Frontal cortex (tissue), 4 donors: ENCODE data around the gene HSD11B1. TPM values are rescaled to one million over a fixed set of nuclear protein-coding genes. Genes with fewer than 3 reads are reported as not detected.

ENCODE experiments used
- DNase-seq, 2 donors: peaks; one replicate each; pipeline ENCODE4 v3.0.0; 2012; ENCODE audit warnings: low spot score in 2 of 2
- FAIRE-seq: peaks from 2 replicates; lab custom pipeline; 2012; peaks lifted over from hg19 to GRCh38; lab: Jason Lieb, UNC
- total RNA-seq: library from RNA; depleted of rRNA; stranded (reverse); fragments of >200 nt; gene quantifications from one replicate; pipeline ENCODE4 v1.2.3, GENCODE V29; 2014
- donor health status: control.
- donor health status: control.
- donor health status: control.

The HSD11B1 gene
- total RNA-seq, 1 donor from 2014 or later = not detected

- FAIRE-seq (no peak), DNase-seq (no peak)
Measured at GRCh38 chr1:209749205-209749604, 44.6 kb downstream of the HSD11B1 start.

DNA sequence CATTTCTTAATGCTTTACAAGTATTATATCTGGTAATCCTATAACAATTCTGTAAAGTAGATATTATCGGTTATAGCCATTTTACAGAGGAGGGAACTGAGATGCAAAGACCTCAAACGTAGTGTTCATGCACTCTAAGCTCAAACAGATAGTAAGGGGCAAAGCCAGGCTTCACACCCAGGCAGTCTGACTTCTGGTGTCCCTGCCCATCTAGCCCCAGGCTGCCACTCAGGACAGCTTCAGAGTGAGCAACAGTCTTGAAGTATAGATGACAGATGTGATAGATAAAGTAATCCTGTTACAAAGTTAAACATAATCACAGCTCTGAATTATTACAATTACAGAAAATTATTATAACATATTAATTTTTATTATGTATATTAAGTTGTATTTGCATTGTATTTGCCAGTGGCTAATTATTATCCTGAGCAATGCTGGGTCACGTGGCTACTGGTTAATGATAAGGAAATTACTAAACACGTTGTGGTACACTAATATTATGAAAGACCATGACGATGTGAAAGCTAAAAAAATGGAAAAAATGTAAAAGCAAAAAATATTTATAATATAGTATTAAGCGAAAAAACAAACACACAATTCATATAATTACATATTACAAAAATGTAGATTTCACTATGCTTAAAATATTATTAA is 45.2 kb downstream of the HSD11B1 start:
- DNase-seq (no peak), FAIRE-seq (no peak)

GRCh38 chr1:209751627-209752231 is 47.1 kb downstream of the HSD11B1 start:
- no peak for FAIRE-seq
- DNase-seq = no peak

GRCh38 chr1:209752890-209753289 is 48.2 kb downstream of the HSD11B1 start:
- DNase-seq = no peak
- FAIRE-seq = no peak

GRCh38 chr1:209755256-209755655 is 50.6 kb downstream of the HSD11B1 start:
- DNase-seq (no peak), FAIRE-seq (no peak)

DNA sequence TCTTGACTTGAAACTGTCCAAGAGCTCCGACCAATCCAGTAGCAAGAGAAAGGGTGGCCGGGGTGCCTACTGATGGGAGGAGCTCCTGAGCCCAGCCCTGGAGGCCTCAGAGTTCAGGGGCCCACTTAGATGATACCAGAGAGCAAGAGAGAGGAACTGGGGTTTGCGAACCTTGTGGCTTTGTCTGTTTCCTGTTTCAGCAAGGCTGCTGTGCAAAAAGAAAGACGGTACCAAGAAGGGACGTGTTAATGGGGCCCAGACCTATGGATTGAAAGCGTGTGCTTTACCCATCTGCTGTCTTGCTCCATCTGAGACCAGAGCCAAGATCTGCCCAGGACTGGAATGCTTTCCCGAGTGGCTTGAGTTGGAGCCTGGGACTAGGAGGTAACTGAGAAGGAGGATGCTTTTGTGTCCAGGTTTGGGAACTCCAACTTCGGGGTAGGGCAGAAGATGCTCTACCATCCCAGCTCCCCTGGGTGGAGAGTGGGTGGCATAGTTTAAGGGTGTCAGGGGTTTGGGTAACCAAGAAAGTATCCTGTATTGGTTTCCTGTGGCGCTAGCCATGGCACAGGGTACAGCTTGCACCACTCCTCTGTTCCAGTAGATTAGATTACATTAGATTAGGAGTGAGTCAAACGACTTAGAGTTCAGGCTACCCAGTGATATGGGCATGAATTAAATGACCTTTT is 51.4 kb downstream of the HSD11B1 start, which contains the start of gene TRAF3IP3:
Gene TRAF3IP3, plus strand, starts transcription at position 128 of the 689 bp plus-strand sequence. CDS start 3,987 bp downstream, outside the sequence.
- FAIRE-seq (no peak), DNase-seq (no peak)

DNA sequence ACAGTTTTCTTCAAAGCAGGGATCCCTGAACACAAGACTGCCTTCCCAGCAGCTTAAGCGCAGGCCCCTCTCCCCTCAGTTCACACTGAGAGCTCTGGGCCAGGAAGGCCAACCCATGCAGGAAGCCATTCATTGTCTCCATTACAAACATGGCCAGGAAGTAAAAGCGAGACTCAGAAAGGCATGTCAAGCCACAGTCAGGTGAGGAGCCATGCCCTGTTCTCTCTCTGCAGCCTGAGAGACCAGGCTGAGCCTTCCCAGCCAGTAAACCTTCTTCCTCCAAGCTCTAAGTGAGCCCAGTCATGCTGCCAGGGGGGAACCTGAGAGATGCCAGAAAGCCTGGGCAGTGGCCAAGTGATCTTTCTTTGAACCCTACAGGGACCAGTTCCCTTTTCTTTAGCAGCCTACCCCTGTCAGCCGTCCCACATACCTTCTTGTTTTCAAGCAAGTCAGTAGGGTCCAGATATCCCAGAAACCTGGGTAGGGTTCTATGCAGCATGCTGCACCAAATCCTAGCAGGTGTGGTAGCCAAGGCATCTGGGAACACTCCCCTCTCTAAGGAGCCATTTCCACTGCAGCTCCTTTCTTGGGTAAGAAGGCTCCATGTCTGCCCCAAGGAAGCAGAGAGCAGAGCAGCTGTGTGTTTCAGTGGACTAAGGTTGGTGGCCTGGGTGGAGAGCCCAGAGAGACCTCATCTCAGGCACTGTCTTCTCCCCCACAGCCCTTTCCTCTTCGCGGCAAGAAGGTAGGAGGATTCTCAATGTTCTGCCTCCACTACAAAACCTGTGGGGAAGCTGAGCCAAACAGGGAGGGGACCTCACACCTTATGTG is 52.2 kb downstream of the HSD11B1 start:
- DNase-seq (no peak), FAIRE-seq (no peak)

DNA sequence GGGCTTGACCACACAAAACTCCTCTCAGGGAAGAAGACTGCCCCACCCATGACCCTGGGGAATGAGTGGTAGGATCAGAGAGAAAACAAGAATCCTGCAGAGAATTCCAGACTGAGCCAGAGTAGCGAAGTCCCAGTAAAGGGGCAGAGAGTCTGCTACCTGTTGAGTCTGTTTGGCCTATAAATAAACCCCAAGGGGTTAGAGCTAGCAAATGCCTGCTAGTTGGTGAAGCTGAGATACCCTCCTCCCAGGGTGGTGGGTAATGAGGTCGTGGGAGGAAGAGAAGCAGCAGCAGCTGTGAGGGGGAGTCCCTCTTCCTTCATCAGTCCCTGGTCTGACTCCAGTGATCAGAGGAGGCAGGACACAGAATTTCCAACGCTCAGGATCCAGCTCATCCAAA is 53.8 kb downstream of the HSD11B1 start:
- no peak for FAIRE-seq

GRCh38 chr1:209759829-209760359 is 55.2 kb downstream of the HSD11B1 start:
- DNase-seq (no peak), FAIRE-seq (no peak)

More for the DNA sequence above, 53.8 kb downstream of the HSD11B1 start:
- no peak for DNase-seq

DNA sequence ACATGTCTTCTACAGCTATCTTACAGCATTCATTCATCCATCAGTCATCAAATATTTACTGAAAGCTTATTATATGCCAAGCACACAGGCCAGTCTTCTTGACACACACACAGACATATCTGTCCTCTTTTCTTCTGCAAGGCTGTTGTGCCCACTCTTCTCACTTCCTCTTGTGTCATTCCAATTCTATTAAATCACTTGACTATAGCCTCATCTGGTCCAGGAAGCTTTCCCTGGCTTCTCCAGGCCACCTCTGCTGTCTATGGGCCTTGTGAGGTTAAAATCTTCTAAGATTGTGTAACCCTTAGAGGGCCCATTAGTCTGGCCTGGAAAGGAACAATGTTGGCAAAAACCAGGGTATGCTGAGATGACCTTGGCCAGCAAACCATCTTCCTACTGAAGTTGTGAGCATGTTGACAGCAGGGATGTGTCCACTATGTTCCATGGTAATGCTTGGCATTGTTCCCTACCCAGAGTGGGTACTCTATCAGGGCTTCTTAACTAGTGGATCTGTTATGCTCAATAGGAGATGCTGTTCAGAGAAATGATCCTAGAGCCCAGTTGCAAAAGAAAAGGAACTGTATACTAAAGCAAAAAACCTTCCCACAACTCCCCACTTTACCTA is 56.5 kb downstream of the HSD11B1 start:
- FAIRE-seq (no peak), DNase-seq (no peak)

DNA sequence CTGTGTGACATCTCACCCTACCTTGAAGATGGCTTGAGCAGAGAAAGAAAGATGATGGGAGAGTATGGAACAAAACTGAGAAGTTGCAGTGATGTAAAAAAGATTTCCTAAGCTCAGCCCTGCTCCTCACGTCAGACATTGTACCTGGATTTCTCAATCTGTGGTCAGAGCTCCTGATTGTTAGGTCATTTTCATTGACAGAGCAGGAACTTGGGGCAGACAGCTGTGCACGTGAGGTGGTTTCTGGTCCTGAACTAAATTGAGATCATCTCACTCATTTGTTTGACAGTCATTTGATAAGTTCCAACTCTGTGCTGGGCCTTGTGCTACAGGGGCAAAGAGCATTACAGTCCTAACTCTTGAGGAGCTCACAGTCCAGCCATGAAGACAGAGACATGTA is 61.4 kb downstream of the HSD11B1 start:
- DNase-seq (no peak), FAIRE-seq (no peak)

DNA sequence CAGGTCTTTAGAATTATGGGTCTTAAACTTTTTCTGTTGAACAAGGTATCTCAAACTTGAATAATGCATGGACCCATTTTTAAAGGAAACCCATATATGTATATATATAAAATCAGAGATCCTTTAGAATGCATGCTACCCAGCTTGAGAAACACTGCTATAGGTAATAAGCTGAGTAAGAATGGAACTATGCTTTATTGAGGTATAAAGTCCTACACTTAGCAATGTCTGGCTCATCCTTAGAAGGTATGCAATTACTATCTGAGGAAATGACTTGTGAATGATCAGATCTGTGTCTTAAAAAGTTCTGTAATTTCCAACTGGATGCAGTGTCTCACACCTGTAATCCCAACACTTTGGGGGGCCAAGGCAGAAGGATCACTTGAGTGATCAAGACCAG is 62.5 kb downstream of the HSD11B1 start:
- no peak for DNase-seq
- no peak for FAIRE-seq

GRCh38 chr1:209767706-209768105 is 63.1 kb downstream of the HSD11B1 start:
- no peak for FAIRE-seq

GRCh38 chr1:209768354-209768774 is 63.7 kb downstream of the HSD11B1 start:
- no peak for DNase-seq
- FAIRE-seq = no peak

More at GRCh38 chr1:209767706-209768105, 63.1 kb downstream of the HSD11B1 start:
- DNase-seq = no peak

- DNase-seq = peak in 1 of 2 donors; percentile 44
- no peak for FAIRE-seq
Measured at GRCh38 chr1:209769171-209769904, 64.7 kb downstream of the HSD11B1 start.

DNA sequence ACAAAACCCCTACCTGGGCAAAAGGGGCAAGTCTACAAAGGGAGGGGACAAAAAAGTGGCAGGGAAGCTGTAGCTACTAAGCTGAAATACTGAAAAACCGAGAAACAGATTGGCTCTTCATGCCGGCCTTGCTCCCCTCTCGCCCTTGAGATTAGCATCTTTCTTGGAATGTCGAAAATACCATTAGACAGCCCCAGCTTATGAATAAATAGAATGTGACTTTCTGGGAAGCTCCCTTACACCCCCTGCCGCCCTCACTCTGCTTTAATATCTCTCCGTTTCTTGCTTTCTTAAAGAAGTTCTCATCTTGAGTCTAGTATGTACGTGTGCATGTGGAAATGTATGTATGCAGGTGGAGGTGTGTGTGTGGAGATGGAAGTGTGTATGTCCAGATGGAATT is 65.3 kb downstream of the HSD11B1 start:
- DNase-seq = no peak
- no peak for FAIRE-seq

DNA sequence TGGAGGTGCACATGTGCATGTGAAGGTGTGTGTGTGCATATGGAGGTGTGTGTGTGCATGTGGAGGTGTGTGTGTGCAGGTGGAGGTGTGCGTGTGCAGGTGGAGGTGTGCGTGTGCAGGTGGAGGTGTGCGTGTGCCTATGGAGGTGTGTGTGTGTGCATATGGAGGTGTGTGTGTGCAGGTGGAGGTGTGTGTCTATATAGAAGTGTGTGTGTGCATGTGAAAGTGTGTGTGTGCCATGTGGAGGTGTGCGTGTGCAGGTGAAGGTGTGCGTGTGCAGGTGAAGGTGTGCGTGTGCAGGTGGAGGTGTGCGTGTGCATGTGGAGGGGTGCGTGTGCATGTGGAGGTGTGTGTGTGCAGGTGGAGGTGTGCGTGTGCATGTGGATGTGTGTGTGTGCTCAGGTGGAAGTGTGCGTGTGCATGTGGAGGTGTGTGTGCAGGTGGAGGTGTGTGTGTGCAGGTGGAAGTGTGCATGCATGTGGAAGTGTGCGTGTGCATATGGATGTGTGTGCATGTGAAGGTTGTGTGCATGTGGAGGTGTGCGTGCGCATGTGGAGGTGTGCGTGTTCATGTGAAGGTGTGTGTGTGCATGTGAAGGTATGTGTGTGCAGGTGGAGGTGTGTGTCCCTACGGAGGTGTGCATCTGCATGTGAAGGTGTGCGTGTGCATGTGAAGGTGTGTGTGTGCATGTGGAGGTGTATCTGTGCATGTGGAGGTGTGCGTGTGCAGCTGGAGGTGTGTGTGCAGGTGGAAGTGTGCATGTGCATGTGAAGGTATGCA is 66.2 kb downstream of the HSD11B1 start:
- DNase-seq (no peak), FAIRE-seq (no peak)

DNA sequence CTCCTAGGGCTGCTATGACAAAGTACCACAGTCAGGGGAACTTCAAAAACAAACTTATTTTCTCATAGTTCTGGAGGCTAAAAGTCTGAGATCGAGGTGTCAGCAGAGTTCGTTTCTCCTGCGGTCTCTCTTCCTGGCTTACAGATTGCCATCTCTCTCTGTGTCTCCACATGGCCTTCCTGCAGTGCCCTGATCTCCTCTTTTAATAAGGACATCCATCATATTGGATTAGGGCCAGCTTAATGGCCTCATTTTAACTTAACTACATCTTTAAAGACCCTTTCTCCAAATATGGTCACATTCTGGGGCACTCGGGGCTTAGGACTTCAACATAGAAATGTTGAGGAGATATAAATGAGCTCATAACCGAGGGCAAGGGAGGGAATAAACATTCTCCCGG is 67.5 kb downstream of the HSD11B1 start:
- FAIRE-seq (no peak), DNase-seq (no peak)
